ENCODE data around the gene KIF3A. TPM values are rescaled to one million over a fixed set of nuclear protein-coding genes. Genes with fewer than 3 reads are reported as not detected.

The KIF3A gene
- total RNA-seq, 1 experiment from 2014 or later = 13.2 TPM

GRCh38 chr5:132684491-132684890 lies 52.9 kb downstream of the KIF3A start:
- Histone ChIP-seq H4K5ac (ENCODE audit: insufficient read length, low read depth, low read length) (no peak overlapping the region), H2BK5ac (ENCODE audit: insufficient read length, low read length) (no peak overlapping the region), H3K23me2 (ENCODE audit: insufficient read length, low read depth, low read length, poor library complexity, severe bottlenecking) (no peaks in the 10 kb centered on the region), H2BK20ac (ENCODE audit: low read depth, low read length, poor library complexity, severe bottlenecking) (no peak overlapping the region), H2BK15ac (ENCODE audit: low read depth, low read length) (no peak overlapping the region), H3K79me1 (ENCODE audit: insufficient read depth, low read depth, low read length, poor library complexity, severe bottlenecking) (no peaks in the 10 kb centered on the region), H3K23ac (ENCODE audit: insufficient read length, low read depth, low read length) (no peak overlapping the region), H3K27ac (ENCODE audit: insufficient read length, low read depth, low read length) (no peak overlapping the region), H4K91ac (ENCODE audit: insufficient read length, low read depth, low read length) (no peak overlapping the region), H2BK12ac (ENCODE audit: insufficient read length, low read depth, low read length) (no peak overlapping the region), H2AK5ac (ENCODE audit: insufficient read length, low read length) (no peak overlapping the region), H3K14ac (ENCODE audit: insufficient read depth, low read length) (no peak overlapping the region), H4K8ac (replicated peaks; ENCODE audit: insufficient read length, low read depth, low read length) (no peak overlapping the region), H3K18ac (ENCODE audit: insufficient read length, low read depth, low read length) (no peak overlapping the region), H2AFZ (ENCODE audit: low read length) (no peak overlapping the region), H3K79me2 (ENCODE audit: insufficient read depth, low read length) (no peaks in the 10 kb centered on the region), H3K9ac (ENCODE audit: extremely low read depth, insufficient read length, low read length) (no peak overlapping the region), H3K4ac (ENCODE audit: low read depth, low read length) (no peak overlapping the region), H2BK120ac (ENCODE audit: low read depth, low read length, poor library complexity, severe bottlenecking) (no peak overlapping the region), H3T11ph (ENCODE audit: low read length) (no peak overlapping the region), H3K27me3 (ENCODE audit: insufficient read depth, low read length) (no peaks in the 10 kb centered on the region), H3K4me1 (ENCODE audit: insufficient read depth, low read length) (no peaks in the 10 kb centered on the region), H3K4me2 (ENCODE audit: insufficient read depth, insufficient read length, low read length) (no peak overlapping the region), H3K9me3 (ENCODE audit: control insufficient read depth, low read depth, low read length) (no peaks in the 10 kb centered on the region), H4K20me1 (ENCODE audit: control insufficient read depth, insufficient read depth, insufficient read length) (no peaks in the 10 kb centered on the region), H3K56ac (ENCODE audit: insufficient read length, low read depth, low read length) (no peak overlapping the region)
- Mint-ChIP-seq H3K27me3 (ENCODE audit: low read depth) (no peaks in the 10 kb centered on the region), H3K9me3 (no peaks in the 10 kb centered on the region), H3K27ac (no peak overlapping the region), H3K4me3 (no peak overlapping the region), H3K4me1 (peaks cover 4 to 8% of the 10 kb centered on the region in 2 experiments; a peak in 1 of 4 replicates), H3K36me3 (ENCODE audit: insufficient read depth in 1 of 3, low read depth in 3 of 3) (no peaks in the 10 kb centered on the region)
- no CpG with 5 or more reads among the region's 6 CpGs for whole genome bisulfite sequencing (ENCODE audit: extremely low coverage, insufficient read length, low lambda C conversion rate)
- DNase-seq = no peak
- TF ChIP-seq CTCF (conservative IDR thresholded peaks at IDR 0.05) = no peak
